B cell (primary cell): Measurements from ENCODE around the gene PNPLA6. TPM values are rescaled to one million over a fixed set of nuclear protein-coding genes. Genes with fewer than 3 reads are reported as not detected.

ENCODE experiments used
- ATAC-seq: fragments of 200-7000 bp; cut with Tn5 transposase; one replicate; pipeline ENCODE4 v1.10.0; 2021; ENCODE audit warnings: low read depth, mild to moderate bottlenecking, moderate number of reproducible peaks, moderate library complexity
- CTCF ChIA-PET: fragments of 350-600 bp; sonication (Branson Sonifier 250); formaldehyde crosslinking; loops from one replicate; lab custom pipeline; 2021; ENCODE audit warnings: antibody characterized with exemption, inconsistent platforms; lab: Charles Lee
- POLR2A ChIA-PET: fragments of 350-600 bp; sonication (Branson Sonifier 250); formaldehyde crosslinking; loops from one replicate; lab custom pipeline; 2021; ENCODE audit warnings: antibody characterized with exemption; lab: Charles Lee
- DNase-seq: peaks from one replicate; pipeline ENCODE4 v3.0.0; 2013
- H2AFZ ChIP-seq: 2 replicates; pipeline ENCODE4 v1.6.1; 2012; ENCODE audit warnings: mild to moderate bottlenecking, low read depth, low read length; ENCODE audit not compliant: insufficient read depth, poor library complexity, severe bottlenecking
- H3K27ac ChIP-seq, 2 donors: 1 replicate in 1 of 2; 2 replicates in 1 of 2; pipeline ENCODE4 v1.5.1; 2012 to 2013; ENCODE audit warnings: low read length in 2 of 2, mild to moderate bottlenecking in 2 of 2, moderate library complexity in 1 of 2
- H3K27me3 ChIP-seq, 4 experiments: fragments of 200-600 bp in 1 of 4; sonication (generic) in 1 of 4; replicated peaks in 1 of 4; 1 replicate in 2 of 4; 2 replicates in 2 of 4; pipeline versions ENCODE4 v1.6.1 to v1.7.0; 2013 to 2016; ENCODE audit warnings: low read length in 3 of 4, mild to moderate bottlenecking in 2 of 4, mixed read lengths in 1 of 4, moderate library complexity in 1 of 4; ENCODE audit not compliant: insufficient read depth in 4 of 4, control insufficient read depth in 3 of 4; ENCODE audit errors: control extremely low read depth in 1 of 4
- H3K36me3 ChIP-seq, 2 experiments: replicated peaks in 1 of 2; 1 replicate in 1 of 2; 2 replicates in 1 of 2; pipeline versions ENCODE4 v1.6.1 to v1.7.1; 2013; ENCODE audit warnings: low read length in 1 of 2; ENCODE audit not compliant: insufficient read depth in 2 of 2, control insufficient read depth in 1 of 2; ENCODE audit errors: control extremely low read depth in 1 of 2, extremely low read depth in 1 of 2
- H3K4me1 ChIP-seq, 2 donors: fragments of 200-600 bp in 1 of 2; sonication (generic) in 1 of 2; 1 replicate in 1 of 2; 2 replicates in 1 of 2; pipeline versions ENCODE4 v1.5.1 to v1.6.1; 2013 to 2017; ENCODE audit warnings: low read length in 2 of 2; ENCODE audit not compliant: control insufficient read depth in 2 of 2, insufficient read depth in 2 of 2
- H3K4me2 ChIP-seq: replicated peaks from 2 replicates; pipeline ENCODE3; 2012; ENCODE audit warnings: mild to moderate bottlenecking, low read depth, low read length; ENCODE audit not compliant: poor library complexity, severe bottlenecking
- H3K4me3 ChIP-seq, 5 experiments: fragments of 200-600 bp in 1 of 5; sonication (generic) in 1 of 5; 1 replicate in 3 of 5; 2 replicates in 2 of 5; pipeline versions ENCODE4 v1.5.1 to v1.7.0; 2011 to 2016; ENCODE audit warnings: low read length in 4 of 5, mild to moderate bottlenecking in 4 of 5, low read depth in 2 of 5, control low read depth in 1 of 5, moderate library complexity in 1 of 5; ENCODE audit not compliant: insufficient read depth in 1 of 5; ENCODE audit errors: control extremely low read depth in 1 of 5, extremely low read depth in 1 of 5
- H3K79me2 ChIP-seq: fragments of 200-600 bp; sonication (generic); one replicate; pipeline ENCODE4 v1.6.0; 2016; ENCODE audit warnings: low read length; ENCODE audit not compliant: control insufficient read depth, insufficient read depth
- H3K9ac ChIP-seq: fragments of 200-600 bp; sonication (generic); 2 replicates; pipeline ENCODE4 v1.6.1; 2017; ENCODE audit warnings: mild to moderate bottlenecking, low read length, moderate library complexity
- H3K9me3 ChIP-seq, 3 donors: one replicate each; pipeline versions ENCODE4 v1.6.1 to v1.7.1; 2013; ENCODE audit warnings: low read length in 2 of 3; ENCODE audit not compliant: control insufficient read depth in 2 of 3, insufficient read depth in 1 of 3; ENCODE audit errors: control extremely low read depth in 1 of 3
- H4K20me1 ChIP-seq: 2 replicates; pipeline ENCODE4 v1.6.0; 2012; ENCODE audit warnings: mild to moderate bottlenecking, low read length; ENCODE audit not compliant: insufficient read depth, control insufficient read depth, poor library complexity, severe bottlenecking
- H3K27ac Mint-ChIP-seq: one replicate; pipeline ENCODE4 v1.8.0; 2021; ENCODE audit warnings: mixed read lengths
- H3K27me3 Mint-ChIP-seq: one replicate; pipeline ENCODE4 v1.8.0; 2021; ENCODE audit warnings: mixed read lengths
- H3K4me1 Mint-ChIP-seq: one replicate; pipeline ENCODE4 v1.8.0; 2021; ENCODE audit warnings: mixed read lengths
- H3K4me3 Mint-ChIP-seq: one replicate; pipeline ENCODE4 v1.8.0; 2021; ENCODE audit warnings: mixed read lengths
- H3K9me3 Mint-ChIP-seq: one replicate; pipeline ENCODE4 v1.8.0; 2022; ENCODE audit warnings: mixed read lengths; ENCODE audit not compliant: insufficient read depth
- CTCF ChIP-seq: fragments of 200-600 bp; IDR thresholded peaks from one replicate; pipeline ENCODE4 v1.8.0; 2022; ENCODE audit warnings: antibody characterized with exemption, mild to moderate bottlenecking
- EZH2 ChIP-seq: IDR thresholded peaks from 2 replicates; pipeline ENCODE4 v1.6.1; 2012; ENCODE audit warnings: borderline replicate concordance, low read depth, mild to moderate bottlenecking, moderate library complexity, low read length; ENCODE audit not compliant: insufficient read depth, poor library complexity, severe bottlenecking
- WGBS: methylation state at CpG from one replicate; pipeline ENCODE4 v1.1.5; 2013; ENCODE audit warnings: missing lambda C conversion rate; ENCODE audit not compliant: insufficient coverage; 5-methylcytosine and 5-hydroxymethylcytosine counted together
- intact Hi-C: fragments of 100-400 bp; cut with micrococcal nuclease; formaldehyde crosslinking; loops from one replicate; pipeline ENCODE4 v1.10.0; 2022
- polyA plus RNA-seq: library from polyadenylated mRNA; depleted of rRNA; stranded (reverse); fragments of >200 nt; gene quantifications from 2 replicates; pipeline ENCODE4 v1.2.3, GENCODE V29; 2012
- total RNA-seq, 2 donors: library from RNA; stranded (reverse); fragments of 120-200 nt in 1 of 2; gene quantifications; 1 replicate in 1 of 2; 2 replicates in 1 of 2; pipeline versions ENCODE4 v1.2.3 to v1.2.4, GENCODE V29; 2013 to 2022

PNPLA6 gene
- total and polyA plus RNA-seq, 2 donors (not counting 1 experiment from before 2014, with no cell fraction given) = 102 to 149 TPM

DNA sequence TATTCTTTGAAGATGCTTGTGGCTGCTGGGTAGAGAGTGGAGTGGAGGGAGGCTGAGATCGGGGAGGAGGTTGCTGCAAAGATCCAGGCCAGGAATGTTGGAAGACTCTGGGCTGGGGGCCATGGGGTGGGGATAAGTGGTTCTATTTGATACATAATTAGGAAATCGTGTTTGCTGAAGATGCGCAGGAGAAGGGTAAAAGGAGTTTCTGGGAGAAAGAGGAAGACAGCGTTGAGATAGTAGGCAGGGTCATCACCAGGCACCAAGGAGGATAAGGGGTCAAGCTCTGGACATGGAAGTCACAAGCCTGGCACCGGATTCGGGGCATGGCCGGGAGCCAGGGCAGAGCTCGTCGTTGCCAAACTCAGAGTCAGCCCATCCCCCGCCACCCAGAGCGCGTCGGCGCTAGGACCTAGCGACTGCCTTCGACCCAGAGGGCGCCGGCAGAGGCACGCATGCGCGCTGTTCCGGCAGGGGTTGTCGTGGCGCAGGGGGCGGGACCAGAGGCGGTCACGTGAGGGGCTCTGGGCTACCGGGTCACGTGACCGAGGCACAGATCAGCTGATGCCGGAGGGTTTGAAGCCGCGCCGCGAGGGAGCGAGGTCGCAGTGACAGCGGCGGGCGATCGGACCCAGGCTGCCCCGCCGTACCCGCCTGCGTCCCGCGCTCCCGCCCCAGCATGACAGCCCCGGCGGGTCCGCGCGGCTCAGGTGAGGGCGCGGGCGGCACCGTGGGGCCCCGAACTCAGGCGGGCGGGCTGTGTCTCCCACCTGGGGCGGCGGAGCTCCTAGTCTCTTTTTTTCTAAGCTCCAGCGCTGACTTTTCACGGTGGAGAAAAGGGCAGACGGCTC lies 13.2 kb upstream of the PNPLA6 start, which contains the start of gene MCOLN1:
MCOLN1 (plus strand) TSS at position 553 of the 851 bp plus-strand sequence; CDS start at position 680, 127 bp downstream.
- DNase-seq = peak; percentile 99
- peaks cover 13 to 19% of the 10 kb centered on the region in 2 donors for H3K4me1 ChIP-seq
- Mint-ChIP-seq H3K4me1 (peaks cover 12% of the 10 kb centered on the region), H3K27ac (peak within 1 kb of the TSS; percentile 94), H3K4me3 (peak within 1 kb of the TSS; percentile 91), H3K27me3 (no peaks in the 10 kb centered on the region), H3K9me3 (no peaks in the 10 kb centered on the region)
- H4K20me1 ChIP-seq = no peaks in the 10 kb centered on the region
- H3K4me2 ChIP-seq = peak within 1 kb of the TSS; percentile 95
- H3K9me3 ChIP-seq = peaks cover 0 to 3% (median 0%) of the 10 kb centered on the region in 3 donors
- WGBS = 2% methylated on average over 65 of the region's 65 CpGs
- intact Hi-C loops = loop anchor here (1.0 to 5.0 kb wide), 5 partner anchors 12 to 1800 kb away; partner anchors contain the start of genes CATSPERD, LONP1, PET100 and PEX11G
- H3K79me2 ChIP-seq = no peaks in the 10 kb centered on the region
- H3K36me3 ChIP-seq = no peaks in the 10 kb centered on the region
- CTCF ChIA-PET = interaction anchor here (1.2 to 1.9 kb wide), 3 partner anchors 10 to 46 kb away, joined by 5 to 6 read pairs (median 5); partner anchors contain the start of gene PNPLA6
- H3K27ac ChIP-seq = peak within 1 kb of the TSS in 1 of 2 donors; percentile 55
- POLR2A ChIA-PET = interaction anchor here (0.7 to 2.4 kb wide), 5 partner anchors 10 to 108 kb away, joined by 3 to 24 read pairs (median 7); partner anchors contain the start of genes PET100, PNPLA6 and XAB2
- H3K9ac ChIP-seq = peak within 1 kb of the TSS; percentile 75
- TF ChIP-seq CTCF (no peak), EZH2 (no peak)
- no peaks in the 10 kb centered on the region for H3K27me3 ChIP-seq
- peak within 1 kb of the TSS; percentile 80 for H2AFZ ChIP-seq
- H3K4me3 ChIP-seq = peak within 1 kb of the TSS; percentile 48 to 75 (median 67)
- peak; percentile 96 for ATAC-seq
